Upper lobe of left lung (tissue), 6 donors: Measurements from ENCODE around the gene MYEOV. TPM values are rescaled to one million over a fixed set of nuclear protein-coding genes. Genes with fewer than 3 reads are reported as not detected.
A peak's percentile ranks its signal among the peaks of the same experiment; 100 is the strongest.

Experiments
- ATAC-seq, 2 donors: fragments of 200-7000 bp; cut with Tn5 transposase; one replicate each; pipeline ENCODE4 v1.9.1; 2022; ENCODE audit warnings: mild to moderate bottlenecking in 2 of 2, moderate library complexity in 2 of 2; ENCODE audit not compliant: low FRiP score in 2 of 2
- DNase-seq, 2 donors: peaks; one replicate each; pipeline ENCODE4 v3.0.0-alpha.2; 2019 to 2020
- H3K27ac ChIP-seq, 4 donors: fragments of 200-600 bp; sonication (generic); one replicate each; pipeline ENCODE4 v1.5.1; 2016 to 2019
- H3K27me3 ChIP-seq, 4 donors: fragments of 200-600 bp; sonication (generic); one replicate each; pipeline ENCODE4 v1.5.1; 2017 to 2019
- H3K36me3 ChIP-seq, 4 donors: fragments of 200-600 bp; sonication (generic); one replicate each; pipeline ENCODE4 v1.5.1; 2016 to 2019
- H3K4me1 ChIP-seq, 4 donors: fragments of 200-600 bp; sonication (generic); one replicate each; pipeline ENCODE4 v1.5.1; 2018 to 2019
- H3K4me3 ChIP-seq, 4 donors: fragments of 200-600 bp; sonication (generic); one replicate each; pipeline ENCODE4 v1.5.1; 2017 to 2019; ENCODE audit warnings: mild to moderate bottlenecking in 2 of 4, moderate library complexity in 1 of 4
- H3K9me3 ChIP-seq, 4 donors: fragments of 200-600 bp; sonication (generic); one replicate each; pipeline ENCODE4 v1.5.1; 2018 to 2019
- CTCF ChIP-seq, 6 experiments: fragments of 450-650 bp in 4 of 6; fragments of 200-600 bp in 2 of 6; sonication (generic) in 2 of 6; IDR thresholded peaks; one replicate each; pipeline ENCODE4 v1.5.1; 2016 to 2019; ENCODE audit warnings: antibody characterized with exemption in 6 of 6
- EP300 ChIP-seq, 4 donors: sonication (generic); formaldehyde crosslinking; IDR thresholded peaks; one replicate each; pipeline ENCODE4 v1.5.1; 2017; ENCODE audit warnings: antibody characterized with exemption in 4 of 4, control low read depth in 2 of 4
- POLR2A ChIP-seq, 4 donors: fragments of 450-650 bp; IDR thresholded peaks; one replicate each; pipeline ENCODE4 v1.5.1; 2016 to 2017; ENCODE audit warnings: antibody characterized with exemption in 4 of 4, mild to moderate bottlenecking in 2 of 4
- POLR2AphosphoS5 ChIP-seq, 2 donors: sonication (generic); formaldehyde crosslinking; IDR thresholded peaks; one replicate each; pipeline ENCODE4 v1.5.1; 2017; ENCODE audit warnings: antibody characterized with exemption in 2 of 2
- WGBS, 2 donors: methylation state at CpG; one replicate each; pipeline ENCODE4 v1.1.5; 2017 to 2018; 5-methylcytosine and 5-hydroxymethylcytosine counted together
- total RNA-seq, 6 donors: library from RNA; depleted of rRNA in 4 of 6; stranded (reverse); fragments of >200 nt in 4 of 6; gene quantifications; one replicate each; pipeline versions ENCODE4 v1.1.0 to v1.2.1, GENCODE V29; 2016 to 2021
- donor health status: DM: no; HTN: no; CAD: no; lungs with moderate emphysema.
- donor health status: DM: no; HTN: yes; CAD: no; lungs with severe emphysema.

MYEOV gene
- total RNA-seq, 6 donors from 2014 or later: 0.30 to 0.98 (median 0.77) TPM; not detected in 2

GRCh38 chr11:69272831-69273485, 21.0 kb upstream of the MYEOV start:
- H3K4me1 ChIP-seq: peaks cover under 1 to 19% (median 11%) of the 10 kb centered on the region in 4 donors
- WGBS, 2 donors: 85 to 92% methylated on average over 8 to 18 of the region's 18 CpGs
- no peak overlapping the region for H3K4me3 ChIP-seq
- ATAC-seq (no peak), DNase-seq (peak in 1 of 2 donors; percentile 75)
- H3K27ac ChIP-seq: no peak overlapping the region
- no peaks in the 10 kb centered on the region for H3K27me3 ChIP-seq
- no peaks in the 10 kb centered on the region for H3K9me3 ChIP-seq
- TF ChIP-seq POLR2A (IDR thresholded peaks at IDR 0.05): no peak
- no peak for TF ChIP-seq CTCF (IDR thresholded peaks at IDR 0.05)
- TF ChIP-seq POLR2AphosphoS5 (IDR thresholded peaks at IDR 0.05): no peak
- TF ChIP-seq EP300 (IDR thresholded peaks at IDR 0.05): no peak
- H3K36me3 ChIP-seq: no peaks in the 10 kb centered on the region

GRCh38 chr11:69273571-69273970, 20.4 kb upstream of the MYEOV start:
- H3K4me3 ChIP-seq: no peak overlapping the region
- H3K36me3 ChIP-seq: no peaks in the 10 kb centered on the region
- no peak for ATAC-seq
- 90 to 95% methylated on average over 6 of the region's 6 CpGs for WGBS, 2 donors
- DNase-seq: no peak
- H3K4me1 ChIP-seq: peaks cover 0 to 22% (median 15%) of the 10 kb centered on the region in 4 donors
- H3K9me3 ChIP-seq: no peaks in the 10 kb centered on the region
- no peaks in the 10 kb centered on the region for H3K27me3 ChIP-seq
- H3K27ac ChIP-seq: no peak overlapping the region
- TF ChIP-seq POLR2A (IDR thresholded peaks at IDR 0.05) (no peak), POLR2AphosphoS5 (IDR thresholded peaks at IDR 0.05) (no peak), CTCF (IDR thresholded peaks at IDR 0.05) (no peak), EP300 (IDR thresholded peaks at IDR 0.05) (no peak)

- no peaks in the 10 kb centered on the region for H3K9me3 ChIP-seq
- WGBS, 2 donors: 61 to 76% methylated on average over 8 of the region's 8 CpGs
- ATAC-seq (peak; percentile 59 to 90), DNase-seq (peak; percentile 87 to 95)
- no peaks in the 10 kb centered on the region for H3K27me3 ChIP-seq
- H3K27ac ChIP-seq: peak overlapping the region in 2 of 4 donors; percentile 51 to 65
- H3K4me1 ChIP-seq: peaks cover 0 to 22% (median 15%) of the 10 kb centered on the region in 4 donors
- TF ChIP-seq CTCF (IDR thresholded peaks at IDR 0.05) (no peak), POLR2AphosphoS5 (IDR thresholded peaks at IDR 0.05) (peak; percentile 81 to 86), EP300 (IDR thresholded peaks at IDR 0.05) (peak in 3 of 4 donors; percentile 43 to 92 (median 46)), POLR2A (IDR thresholded peaks at IDR 0.05) (no peak)
- no peak overlapping the region for H3K4me3 ChIP-seq
- H3K36me3 ChIP-seq: no peaks in the 10 kb centered on the region
Observed at GRCh38 chr11:69274531-69275016, 19.4 kb upstream of the MYEOV start.

- no peak for ATAC-seq
- H3K36me3 ChIP-seq: no peaks in the 10 kb centered on the region
- H3K4me1 ChIP-seq: peaks cover 0 to 22% (median 15%) of the 10 kb centered on the region in 4 donors
- no peak overlapping the region for H3K4me3 ChIP-seq
- TF ChIP-seq POLR2AphosphoS5 (IDR thresholded peaks at IDR 0.05) (no peak), CTCF (IDR thresholded peaks at IDR 0.05) (no peak), EP300 (IDR thresholded peaks at IDR 0.05) (no peak), POLR2A (IDR thresholded peaks at IDR 0.05) (no peak)
- no peaks in the 10 kb centered on the region for H3K9me3 ChIP-seq
- H3K27me3 ChIP-seq: no peaks in the 10 kb centered on the region
- peak overlapping the region in 2 of 4 donors; percentile 51 to 65 for H3K27ac ChIP-seq
- no peak for DNase-seq
Observed at GRCh38 chr11:69275178-69275577, 18.8 kb upstream of the MYEOV start.

GRCh38 chr11:69276165-69276564, 17.8 kb upstream of the MYEOV start:
- ATAC-seq: no peak

More at GRCh38 chr11:69276165-69276564, 17.8 kb upstream of the MYEOV start:
- no peaks in the 10 kb centered on the region for H3K9me3 ChIP-seq
- WGBS, 2 donors: 92 to 97% methylated on average over 3 of the region's 3 CpGs
- H3K4me3 ChIP-seq: no peak overlapping the region
- peaks cover 0 to 22% (median 19%) of the 10 kb centered on the region in 4 donors for H3K4me1 ChIP-seq
- no peaks in the 10 kb centered on the region for H3K27me3 ChIP-seq
- no peak for DNase-seq
- H3K27ac ChIP-seq: no peak overlapping the region
- H3K36me3 ChIP-seq: no peaks in the 10 kb centered on the region
- TF ChIP-seq CTCF (IDR thresholded peaks at IDR 0.05) (no peak), EP300 (IDR thresholded peaks at IDR 0.05) (no peak), POLR2AphosphoS5 (IDR thresholded peaks at IDR 0.05) (no peak)
